ENCODE results near the gene SSC4D.

The SSC4D gene

GRCh38 chr7:76349313-76349885, 60.1 kb downstream of the SSC4D start:
- no peak for DNase-seq

GRCh38 chr7:76347710-76348109, 61.8 kb downstream of the SSC4D start:
- no peak for DNase-seq

GRCh38 chr7:76346778-76347177, 62.7 kb downstream of the SSC4D start:
- no peak for DNase-seq

- DNase-seq = no peak
Measured at GRCh38 chr7:76346097-76346496, 63.4 kb downstream of the SSC4D start.

- DNase-seq = no peak
Measured at GRCh38 chr7:76343931-76344321, 65.6 kb downstream of the SSC4D start.

GRCh38 chr7:76343294-76343930, 66.1 kb downstream of the SSC4D start:
- no peak for DNase-seq

GRCh38 chr7:76342222-76342621, 67.3 kb downstream of the SSC4D start:
- DNase-seq = no peak

GRCh38 chr7:76340617-76341131, 68.8 kb downstream of the SSC4D start:
- no peak for DNase-seq
